Keratinocyte (primary cell): ENCODE results near the gene EMILIN3. TPM values are rescaled to one million over a fixed set of nuclear protein-coding genes. Genes with fewer than 3 reads are reported as not detected.

ENCODE experiments used
- DNase-seq: peaks from one replicate; pipeline ENCODE4 v3.0.0-alpha.2; 2011; ENCODE audit warnings: low read depth, missing footprints, low spot score
- FAIRE-seq: peaks from 2 replicates; lab custom pipeline; 2011; peaks lifted over from hg19 to GRCh38; lab: Jason Lieb, UNC
- H2AFZ ChIP-seq: 2 replicates; pipeline ENCODE4 v1.6.0; 2012; ENCODE audit warnings: low read length, control low read depth, inconsistent platforms; ENCODE audit not compliant: control insufficient read depth
- H3K27ac ChIP-seq: 2 replicates; pipeline ENCODE4 v1.5.1; 2011; ENCODE audit warnings: low read length; ENCODE audit not compliant: control insufficient read depth, insufficient read depth
- H3K27me3 ChIP-seq: 3 replicates; pipeline ENCODE4 v1.6.0; 2011; ENCODE audit warnings: low read length; ENCODE audit not compliant: control insufficient read depth, insufficient read depth; ENCODE audit errors: extremely low read depth
- H3K36me3 ChIP-seq, 2 experiments: 2 replicates in 1 of 2; 3 replicates in 1 of 2; pipeline ENCODE4 v1.5.1; 2011; ENCODE audit warnings: low read length in 2 of 2, mild to moderate bottlenecking in 1 of 2; ENCODE audit not compliant: control insufficient read depth in 2 of 2, insufficient read depth in 2 of 2; ENCODE audit errors: extremely low read depth in 1 of 2
- H3K4me1 ChIP-seq: 3 replicates; pipeline ENCODE4 v1.5.1; 2011; ENCODE audit warnings: low read length; ENCODE audit not compliant: control insufficient read depth, insufficient read depth; ENCODE audit errors: extremely low read depth
- H3K4me2 ChIP-seq: 3 replicates; pipeline ENCODE4 v1.6.0; 2011; ENCODE audit warnings: low read depth, low read length; ENCODE audit not compliant: control insufficient read depth, insufficient read depth; ENCODE audit errors: extremely low read depth
- H3K4me3 ChIP-seq, 3 experiments: fragments of 200-600 bp in 1 of 3; sonication (generic) in 1 of 3; 2 replicates in 2 of 3; 3 replicates in 1 of 3; pipeline ENCODE4 v1.5.1; 2011 to 2016; ENCODE audit warnings: low read length in 3 of 3, mild to moderate bottlenecking in 3 of 3, control low read depth in 2 of 3, inconsistent platforms in 1 of 3, low read depth in 1 of 3, mixed read lengths in 1 of 3, mixed run types in 1 of 3, moderate library complexity in 1 of 3; ENCODE audit not compliant: control insufficient read depth in 2 of 3, insufficient read depth in 2 of 3; ENCODE audit errors: extremely low read depth in 1 of 3
- H3K79me2 ChIP-seq: 2 replicates; pipeline ENCODE4 v1.6.0; 2012; ENCODE audit warnings: low read length; ENCODE audit not compliant: control insufficient read depth, insufficient read depth
- H3K9ac ChIP-seq: 3 replicates; pipeline ENCODE4 v1.6.0; 2011; ENCODE audit warnings: low read length; ENCODE audit not compliant: control insufficient read depth, insufficient read depth; ENCODE audit errors: extremely low read depth
- H3K9me1 ChIP-seq: 3 replicates; pipeline ENCODE4 v1.6.0; 2011; ENCODE audit warnings: low read length; ENCODE audit not compliant: control insufficient read depth, insufficient read depth; ENCODE audit errors: extremely low read depth
- H3K9me3 ChIP-seq: 2 replicates; pipeline ENCODE4 v1.5.1; 2012; ENCODE audit warnings: low read depth, low read length; ENCODE audit not compliant: control insufficient read depth
- H4K20me1 ChIP-seq: 3 replicates; pipeline ENCODE4 v1.6.0; 2011; ENCODE audit warnings: low read length; ENCODE audit not compliant: control insufficient read depth, insufficient read depth; ENCODE audit errors: extremely low read depth
- CTCF ChIP-seq, 3 experiments: IDR thresholded peaks in 1 of 3; conservative IDR thresholded peaks in 1 of 3; optimal IDR thresholded peaks in 1 of 3; 2 replicates in 2 of 3; 3 replicates in 1 of 3; pipeline versions ENCODE3 to v1.5.1; 2011; ENCODE audit warnings: low read length in 3 of 3, mild to moderate bottlenecking in 3 of 3, moderate library complexity in 2 of 3, control low read depth in 1 of 3, inconsistent platforms in 1 of 3; ENCODE audit not compliant: insufficient read depth in 2 of 3; ENCODE audit errors: extremely low read depth in 1 of 3
- EZH2 ChIP-seq: IDR thresholded peaks from one replicate; pipeline ENCODE4 v1.6.1; 2012; ENCODE audit warnings: inconsistent platforms, mild to moderate bottlenecking, low read length, moderate library complexity
- dilution Hi-C: fragments of 300-500 bp; cut with MboI; formaldehyde crosslinking; loops from one replicate; pipeline ENCODE4 v1.7.0; 2020; ENCODE audit warnings: low sequenced_read_pairs; ENCODE audit not compliant: extremely low pct_ligation_motif_present
- polyA plus RNA-seq, 5 experiments: library from polyadenylated mRNA; depleted of rRNA in 3 of 5; stranded (reverse) in 3 of 5; stranded (forward) in 1 of 5; unstranded in 1 of 5; fragments of >200 nt; gene quantifications; 1 replicate in 1 of 5; 2 replicates in 3 of 5; 3 replicates in 1 of 5; pipeline versions ENCODE4 v1.2.1 to v1.2.3, GENCODE V29; 2011 to 2012; ENCODE audit warnings: missing spikeins in 2 of 5, low read depth in 1 of 5, low replicate concordance in 1 of 5

Gene EMILIN3
- polyA plus RNA-seq, 1 donor (not counting 4 experiments of a cell fraction or from before 2014, with no cell fraction given), result not detected

- H3K79me2 ChIP-seq, result no peaks in the 10 kb centered on the region
- H3K9ac ChIP-seq, result no peak overlapping the region
- H3K9me1 ChIP-seq, result no peaks in the 10 kb centered on the region
- no peak for DNase-seq
- H3K27ac ChIP-seq, result no peak overlapping the region
- dilution Hi-C loops, result no loop called here
- no peaks in the 10 kb centered on the region for H3K4me1 ChIP-seq
- no peak for FAIRE-seq
- H3K27me3 ChIP-seq, result peaks cover 5% of the 10 kb centered on the region
- no peak overlapping the region for H2AFZ ChIP-seq
- TF ChIP-seq EZH2 (no peak), CTCF (optimal IDR thresholded peaks at IDR 0.05 in 1 of 3, IDR thresholded peaks at IDR 0.05 in 1 of 3, conservative IDR thresholded peaks at IDR 0.05 in 1 of 3; ENCODE audit: extremely low read depth in 1 of 3, insufficient read depth in 2 of 3, low read length in 3 of 3) (no peak)
- no peaks in the 10 kb centered on the region for H3K9me3 ChIP-seq
- H4K20me1 ChIP-seq, result no peaks in the 10 kb centered on the region
- no peak overlapping the region for H3K4me3 ChIP-seq
- peaks cover 24 to 28% of the 10 kb centered on the region in 2 experiments for H3K36me3 ChIP-seq
- no peak overlapping the region for H3K4me2 ChIP-seq
Observed at GRCh38 chr20:41359541-41360011, 7.0 kb downstream of the EMILIN3 start.

GRCh38 chr20:41358717-41359116 is 7.9 kb downstream of the EMILIN3 start:
- no peak overlapping the region for H3K27ac ChIP-seq
- no peak overlapping the region for H2AFZ ChIP-seq
- DNase-seq (no peak), FAIRE-seq (no peak)
- TF ChIP-seq CTCF (optimal IDR thresholded peaks at IDR 0.05 in 1 of 3, IDR thresholded peaks at IDR 0.05 in 1 of 3, conservative IDR thresholded peaks at IDR 0.05 in 1 of 3; ENCODE audit: extremely low read depth in 1 of 3, insufficient read depth in 2 of 3, low read length in 3 of 3) (no peak), EZH2 (no peak)
- H3K4me2 ChIP-seq, result no peak overlapping the region
- no peaks in the 10 kb centered on the region for H4K20me1 ChIP-seq
- H3K27me3 ChIP-seq, result no peaks in the 10 kb centered on the region
- no peak overlapping the region for H3K9ac ChIP-seq
- H3K36me3 ChIP-seq, result peaks cover 24 to 35% of the 10 kb centered on the region in 2 experiments
- no peaks in the 10 kb centered on the region for H3K4me1 ChIP-seq
- no peaks in the 10 kb centered on the region for H3K9me3 ChIP-seq
- no peaks in the 10 kb centered on the region for H3K79me2 ChIP-seq
- H3K4me3 ChIP-seq, result no peak overlapping the region
- no peaks in the 10 kb centered on the region for H3K9me1 ChIP-seq
- dilution Hi-C loops, result no loop called here
